Measurements from ENCODE around the gene ZBTB48.
"Not testable (repeated sequence)": the region's sequence is repeated elsewhere in the genome, so short reads cannot be mapped to it uniquely, and the experiment has no call there.

The ZBTB48 gene

GRCh38 chr1:6627841-6628545 lies 48.2 kb downstream of the ZBTB48 start:
- no peaks in the 10 kb centered on the region for H3K9me3 ChIP-seq (ENCODE audit: control insufficient read depth, low read length)
- peaks cover 73% of the 10 kb centered on the region for H3K36me3 ChIP-seq (ENCODE audit: control insufficient read depth, insufficient read depth, low read length)
- WGBS, 2 experiments (ENCODE audit: insufficient coverage in 2 of 2), result 93% methylated on average over 17 to 21 of the region's 21 CpGs
- H3K4me3 ChIP-seq (ENCODE audit: extremely low read depth, insufficient read depth, low read length, poor library complexity, severe bottlenecking), result no peak overlapping the region
- H3K27ac ChIP-seq (ENCODE audit: low read depth, low read length, severe bottlenecking), result no peak overlapping the region
- peaks cover 11% of the 10 kb centered on the region for H3K4me1 ChIP-seq (ENCODE audit: control insufficient read depth, insufficient read depth, low read length, poor library complexity, severe bottlenecking)

GRCh38 chr1:6628971-6629479 lies 49.2 kb downstream of the ZBTB48 start:
- Histone ChIP-seq H3K36me3 (ENCODE audit: control insufficient read depth, insufficient read depth, low read length) (peaks cover 73% of the 10 kb centered on the region), H3K27ac (ENCODE audit: low read depth, low read length, severe bottlenecking) (no peak overlapping the region), H3K4me1 (ENCODE audit: control insufficient read depth, insufficient read depth, low read length, poor library complexity, severe bottlenecking) (peaks cover 3% of the 10 kb centered on the region), H3K4me3 (ENCODE audit: extremely low read depth, insufficient read depth, low read length, poor library complexity, severe bottlenecking) (no peak overlapping the region), H3K9me3 (ENCODE audit: control insufficient read depth, low read length) (no peaks in the 10 kb centered on the region)
- WGBS, 2 experiments (ENCODE audit: insufficient coverage in 2 of 2), result 94 to 97% methylated on average over 7 to 10 of the region's 12 CpGs

GRCh38 chr1:6630027-6630426 lies 50.2 kb downstream of the ZBTB48 start:
- Histone ChIP-seq H3K27ac (ENCODE audit: low read depth, low read length, severe bottlenecking) (no peak overlapping the region), H3K4me3 (ENCODE audit: extremely low read depth, insufficient read depth, low read length, poor library complexity, severe bottlenecking) (no peak overlapping the region), H3K36me3 (ENCODE audit: control insufficient read depth, insufficient read depth, low read length) (peaks cover 75% of the 10 kb centered on the region), H3K4me1 (ENCODE audit: control insufficient read depth, insufficient read depth, low read length, poor library complexity, severe bottlenecking) (no peaks in the 10 kb centered on the region), H3K9me3 (ENCODE audit: control insufficient read depth, low read length) (no peaks in the 10 kb centered on the region)
- WGBS, 2 experiments (ENCODE audit: insufficient coverage in 2 of 2), result 98 to 99% methylated on average over 3 to 7 of the region's 8 CpGs

GRCh38 chr1:6631058-6631457 lies 51.3 kb downstream of the ZBTB48 start:
- WGBS, 2 experiments (ENCODE audit: insufficient coverage in 2 of 2), result 97 to 100% methylated on average over 6 to 7 of the region's 8 CpGs
- Histone ChIP-seq H3K4me1 (ENCODE audit: control insufficient read depth, insufficient read depth, low read length, poor library complexity, severe bottlenecking) (no peaks in the 10 kb centered on the region), H3K36me3 (ENCODE audit: control insufficient read depth, insufficient read depth, low read length) (peaks cover 86% of the 10 kb centered on the region), H3K27ac (ENCODE audit: low read depth, low read length, severe bottlenecking) (no peak overlapping the region), H3K9me3 (ENCODE audit: control insufficient read depth, low read length) (no peaks in the 10 kb centered on the region), H3K4me3 (ENCODE audit: extremely low read depth, insufficient read depth, low read length, poor library complexity, severe bottlenecking) (no peak overlapping the region)

- Histone ChIP-seq H3K4me1 (ENCODE audit: control insufficient read depth, insufficient read depth, low read length, poor library complexity, severe bottlenecking) (no peaks in the 10 kb centered on the region), H3K9me3 (ENCODE audit: control insufficient read depth, low read length) (no peaks in the 10 kb centered on the region), H3K4me3 (ENCODE audit: extremely low read depth, insufficient read depth, low read length, poor library complexity, severe bottlenecking) (no peak overlapping the region), H3K36me3 (ENCODE audit: control insufficient read depth, insufficient read depth, low read length) (peaks cover 86% of the 10 kb centered on the region), H3K27ac (ENCODE audit: low read depth, low read length, severe bottlenecking) (no peak overlapping the region)
- WGBS, 2 experiments (ENCODE audit: insufficient coverage in 2 of 2), result 97 to 99% methylated on average over 22 to 25 of the region's 30 CpGs
Measured at GRCh38 chr1:6632588-6633514, 53.1 kb downstream of the ZBTB48 start.

GRCh38 chr1:6634371-6635052 lies 54.7 kb downstream of the ZBTB48 start:
- H3K9me3 ChIP-seq (ENCODE audit: control insufficient read depth, low read length), result no peaks in the 10 kb centered on the region
- WGBS, 2 experiments (ENCODE audit: insufficient coverage in 2 of 2), result 87 to 91% methylated on average over 23 to 27 of the region's 29 CpGs
- H3K36me3 ChIP-seq (ENCODE audit: control insufficient read depth, insufficient read depth, low read length), result peaks cover 87% of the 10 kb centered on the region
- H3K4me1 ChIP-seq (ENCODE audit: control insufficient read depth, insufficient read depth, low read length, poor library complexity, severe bottlenecking), result no peaks in the 10 kb centered on the region
- no peak overlapping the region for H3K4me3 ChIP-seq (ENCODE audit: extremely low read depth, insufficient read depth, low read length, poor library complexity, severe bottlenecking)
- no peak overlapping the region for H3K27ac ChIP-seq (ENCODE audit: low read depth, low read length, severe bottlenecking)

- Histone ChIP-seq H3K9me3 (ENCODE audit: control insufficient read depth, low read length) (no peaks in the 10 kb centered on the region), H3K36me3 (ENCODE audit: control insufficient read depth, insufficient read depth, low read length) (peaks cover 90% of the 10 kb centered on the region), H3K4me3 (ENCODE audit: extremely low read depth, insufficient read depth, low read length, poor library complexity, severe bottlenecking) (no peak overlapping the region), H3K27ac (ENCODE audit: low read depth, low read length, severe bottlenecking) (no peak overlapping the region), H3K4me1 (ENCODE audit: control insufficient read depth, insufficient read depth, low read length, poor library complexity, severe bottlenecking) (no peaks in the 10 kb centered on the region)
- 91 to 92% methylated on average over 17 to 18 of the region's 20 CpGs for WGBS, 2 experiments (ENCODE audit: insufficient coverage in 2 of 2)
Measured at GRCh38 chr1:6635161-6635909, 55.5 kb downstream of the ZBTB48 start.

GRCh38 chr1:6635910-6636760 lies 56.3 kb downstream of the ZBTB48 start:
- no peak overlapping the region for H3K27ac ChIP-seq (ENCODE audit: low read depth, low read length, severe bottlenecking)
- no peaks in the 10 kb centered on the region for H3K4me1 ChIP-seq (ENCODE audit: control insufficient read depth, insufficient read depth, low read length, poor library complexity, severe bottlenecking)
- WGBS, 2 experiments (ENCODE audit: insufficient coverage in 2 of 2), result 91 to 92% methylated on average over 14 of the region's 16 CpGs
- no peaks in the 10 kb centered on the region for H3K9me3 ChIP-seq (ENCODE audit: control insufficient read depth, low read length)
- peaks cover 90% of the 10 kb centered on the region for H3K36me3 ChIP-seq (ENCODE audit: control insufficient read depth, insufficient read depth, low read length)
- no peak overlapping the region for H3K4me3 ChIP-seq (ENCODE audit: extremely low read depth, insufficient read depth, low read length, poor library complexity, severe bottlenecking)

GRCh38 chr1:6636778-6637177 lies 57.0 kb downstream of the ZBTB48 start:
- peaks cover 91% of the 10 kb centered on the region for H3K36me3 ChIP-seq (ENCODE audit: control insufficient read depth, insufficient read depth, low read length)
- 91 to 100% methylated on average over 3 to 4 of the region's 6 CpGs for WGBS, 2 experiments (ENCODE audit: insufficient coverage in 2 of 2)
- not testable (repeated sequence) for H3K4me3 ChIP-seq (ENCODE audit: extremely low read depth, insufficient read depth, low read length, poor library complexity, severe bottlenecking); H3K9me3 ChIP-seq (ENCODE audit: control insufficient read depth, low read length); H3K27ac ChIP-seq (ENCODE audit: low read depth, low read length, severe bottlenecking); H3K4me1 ChIP-seq (ENCODE audit: control insufficient read depth, insufficient read depth, low read length, poor library complexity, severe bottlenecking)
